Glomerular endothelial cell (primary cell): ENCODE measurements around the gene MPV17L. TPM values are rescaled to one million over a fixed set of nuclear protein-coding genes. Genes with fewer than 3 reads are reported as not detected.
"Not testable (repeated sequence)": the region's sequence is repeated elsewhere in the genome, so short reads cannot be mapped to it uniquely, and the experiment has no call there.

Experiments
- DNase-seq: peaks from one replicate; pipeline ENCODE4 v3.0.0-alpha.2; 2011; ENCODE audit warnings: low read depth, low spot score; ENCODE audit errors: extremely low read depth
- total RNA-seq: library from RNA; depleted of rRNA; stranded (reverse); fragments of >200 nt; gene quantifications from 2 replicates; pipeline ENCODE4 v1.2.3, GENCODE V29; 2015

MPV17L gene
- total RNA-seq, 1 donor from 2014 or later: 0.53 TPM

DNA sequence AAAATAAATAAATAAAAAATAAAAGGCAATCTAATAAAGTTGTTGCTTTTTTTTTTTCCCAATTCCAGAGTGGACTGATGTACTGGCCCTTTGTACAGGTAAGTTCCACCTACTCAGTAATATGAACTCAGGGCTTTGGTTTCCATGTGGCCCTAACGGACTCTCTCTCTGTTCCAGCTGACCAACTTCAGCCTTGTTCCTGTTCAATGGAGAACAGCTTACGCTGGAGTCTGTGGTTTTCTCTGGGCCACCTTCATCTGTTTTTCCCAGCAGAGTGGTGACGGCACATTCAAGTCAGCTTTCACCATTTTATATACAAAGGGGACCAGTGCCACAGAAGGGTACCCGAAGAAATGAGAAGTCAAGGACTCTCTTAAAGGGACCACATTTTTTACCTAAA, 12.2 kb downstream of the MPV17L start:
- DNase-seq: not testable (repeated sequence)

DNA sequence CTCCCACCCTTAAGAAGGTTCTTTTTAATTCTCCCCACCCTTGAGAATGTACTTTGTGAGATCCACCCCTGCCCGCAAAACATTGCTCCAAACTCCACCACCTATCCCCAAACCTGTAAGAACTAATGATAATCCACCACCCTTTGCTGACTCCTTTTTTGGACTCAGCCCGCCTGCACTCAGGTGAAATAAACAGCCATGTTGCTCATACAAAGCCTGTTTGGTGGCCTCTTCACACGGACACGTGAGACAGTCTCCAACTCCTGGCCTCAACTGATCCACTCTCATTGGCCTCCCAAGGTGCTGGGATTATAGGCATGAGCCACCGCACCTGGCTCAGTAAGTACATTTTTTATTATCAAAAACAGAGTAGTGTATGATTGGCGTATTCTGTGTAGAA, 13.9 kb downstream of the MPV17L start:
- DNase-seq: not testable (repeated sequence)

DNA sequence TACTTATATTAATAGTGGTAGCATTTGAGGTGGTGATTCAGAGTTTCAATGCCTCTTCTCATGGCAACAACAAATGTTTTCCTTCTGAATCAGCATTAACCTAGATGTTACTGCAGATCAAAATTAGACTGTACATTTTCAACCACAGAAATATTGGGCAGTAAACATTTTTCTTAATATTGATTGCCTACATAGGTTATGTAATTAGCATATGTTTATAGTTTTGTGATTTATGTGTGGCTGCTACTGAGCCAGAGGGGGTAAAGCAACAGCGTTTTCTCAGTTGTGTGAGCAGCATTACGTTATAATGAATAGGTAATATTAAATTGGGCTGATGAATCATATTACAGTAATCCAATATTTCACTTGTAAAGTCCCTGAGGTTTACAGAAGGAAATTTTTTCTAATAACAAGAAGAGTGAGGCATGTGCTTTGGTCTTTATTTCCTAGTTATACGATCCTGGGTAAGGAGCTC, 20.0 kb downstream of the MPV17L start:
- no peak for DNase-seq

DNA sequence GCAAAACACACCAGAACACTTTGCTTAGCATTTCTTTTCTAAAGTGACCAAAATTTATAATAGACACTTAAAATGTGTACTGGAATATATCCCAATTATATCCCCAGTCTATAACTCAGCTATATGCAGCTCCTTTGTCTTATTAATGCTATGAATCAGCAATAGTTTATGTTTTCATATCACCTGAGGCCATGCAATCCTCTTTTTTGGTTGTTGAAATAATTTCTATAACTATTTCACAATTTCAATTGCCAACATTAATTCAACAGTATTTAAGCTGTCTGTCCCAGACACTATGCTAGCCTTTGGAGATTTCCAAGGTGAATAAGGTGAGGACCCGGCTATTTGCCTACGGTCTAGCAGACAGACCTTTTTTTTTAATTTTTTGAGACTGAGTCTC, 21.6 kb downstream of the MPV17L start:
- DNase-seq: no peak

DNA sequence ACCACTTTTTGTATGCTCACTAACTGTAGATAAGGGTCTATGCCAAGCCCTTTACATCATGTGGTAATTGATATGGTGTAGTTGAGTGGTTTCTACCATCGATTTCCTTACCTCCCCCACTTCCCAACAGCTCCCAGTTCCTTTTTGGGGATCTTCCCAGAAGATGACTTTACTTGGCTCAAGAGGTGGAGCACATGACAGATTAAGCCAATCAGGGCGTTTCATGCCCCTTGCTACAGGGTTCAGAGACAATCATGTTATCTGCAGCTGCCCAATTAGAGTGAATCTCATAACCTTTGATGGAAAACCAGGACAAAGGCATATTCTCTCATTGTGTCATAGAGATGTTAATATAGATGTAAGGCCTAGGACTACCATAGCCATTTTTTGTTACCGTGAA, 22.7 kb downstream of the MPV17L start:
- no peak for DNase-seq

DNA sequence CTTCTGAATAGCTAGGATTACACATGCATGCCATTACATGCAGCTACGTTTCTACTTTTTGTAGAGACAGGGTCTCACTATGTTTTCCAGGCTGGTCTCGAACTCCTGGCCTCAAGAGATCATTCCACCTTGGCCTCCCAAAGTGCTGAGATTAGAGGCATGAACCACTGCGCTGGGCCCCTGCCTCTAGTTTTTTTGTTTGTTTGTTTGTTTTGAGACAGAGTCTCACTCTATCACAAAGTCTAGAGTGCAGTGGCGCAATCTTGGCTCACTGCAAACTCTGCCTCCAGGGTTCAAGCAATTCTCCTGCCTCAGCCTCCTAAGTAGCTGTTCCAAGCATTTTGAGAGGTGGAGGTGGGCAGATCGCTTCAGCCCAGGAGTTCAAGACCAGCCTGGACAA, 26.1 kb downstream of the MPV17L start:
- not testable (repeated sequence) for DNase-seq

DNA sequence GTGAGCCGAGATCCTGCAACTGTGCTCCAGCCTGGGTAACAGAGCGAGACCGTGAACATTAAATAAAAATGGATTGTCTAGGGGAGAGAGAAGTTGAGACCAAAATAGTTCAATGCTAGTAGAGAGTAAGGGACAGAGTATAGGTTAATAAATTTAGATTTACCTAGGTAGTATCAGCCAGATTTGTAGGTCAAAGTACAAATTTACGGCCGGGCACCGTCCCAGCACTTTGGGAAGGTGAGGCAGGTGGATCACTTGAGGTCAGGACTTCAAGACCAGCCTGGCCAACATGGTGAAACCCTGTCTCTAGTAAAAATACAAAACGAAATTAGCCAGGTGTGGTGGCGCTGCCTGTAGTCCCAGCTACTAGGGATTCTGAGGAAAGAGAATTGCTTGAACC, 26.7 kb downstream of the MPV17L start:
- no peak for DNase-seq

DNA sequence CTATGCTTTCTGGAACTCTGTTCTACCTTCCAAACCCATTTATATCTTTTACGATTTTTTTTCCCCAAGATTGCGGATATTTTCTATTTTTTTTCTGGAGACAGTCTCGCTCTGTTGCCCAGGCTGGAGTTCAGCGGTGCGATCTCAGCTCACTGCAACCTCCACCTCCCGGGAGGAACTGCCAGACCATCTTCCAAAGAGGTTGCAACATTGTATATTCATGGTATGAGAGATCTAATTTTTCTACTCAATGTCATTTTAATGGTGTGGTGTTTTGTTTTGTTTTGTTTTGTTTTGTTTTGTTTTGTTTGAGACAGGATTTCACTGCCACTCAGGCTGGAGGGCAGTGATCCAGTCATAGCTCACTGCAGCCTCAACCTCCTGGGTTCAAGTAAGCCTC, 30.3 kb downstream of the MPV17L start:
- no peak for DNase-seq

DNA sequence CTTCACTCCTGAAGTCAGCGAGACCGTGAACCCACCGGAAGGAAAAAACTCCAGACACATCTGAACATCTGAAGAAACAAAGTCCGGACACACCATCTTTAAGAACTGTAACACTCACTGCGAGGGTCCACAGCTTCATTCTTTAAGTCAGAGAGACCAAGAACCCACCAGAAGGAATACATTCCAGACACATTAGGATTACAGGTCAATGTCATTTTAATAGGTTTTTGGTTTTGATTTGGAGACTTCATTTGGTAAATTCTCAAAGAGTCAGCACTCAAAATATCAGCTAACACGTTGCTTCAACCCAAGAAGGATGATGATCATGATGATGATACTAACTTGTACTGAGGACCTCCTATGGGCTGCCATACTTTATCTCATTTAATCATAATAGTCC, 31.2 kb downstream of the MPV17L start:
- DNase-seq: no peak

DNA sequence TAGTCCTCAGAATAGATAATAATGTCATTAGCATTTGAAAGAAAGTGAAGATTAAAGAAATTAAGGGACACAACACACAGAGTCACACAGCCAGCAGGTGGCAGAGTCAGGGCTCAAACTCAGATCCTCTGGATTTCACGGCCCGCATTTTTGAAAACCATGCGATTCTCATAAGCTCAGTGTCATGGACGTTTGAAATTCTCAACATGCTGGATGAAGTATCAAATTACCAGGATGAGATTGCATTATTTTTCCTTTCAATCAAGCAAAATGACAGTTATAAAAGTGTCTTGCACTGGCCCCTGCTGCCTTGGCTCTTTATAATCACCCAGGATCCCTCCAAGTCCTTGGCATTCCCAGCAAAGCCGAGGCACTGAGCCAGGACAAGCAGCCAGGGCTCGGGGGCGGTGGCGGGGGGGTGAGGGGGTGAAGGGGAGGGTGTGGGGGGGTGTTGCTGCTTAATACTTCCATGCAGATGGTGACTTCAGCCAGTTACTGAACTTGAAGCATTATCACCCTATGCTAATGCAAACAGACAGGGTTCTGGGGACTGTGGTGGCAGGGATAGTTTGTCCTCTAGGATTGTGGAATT, 32.2 kb downstream of the MPV17L start:
- peak; percentile 39 for DNase-seq

DNA sequence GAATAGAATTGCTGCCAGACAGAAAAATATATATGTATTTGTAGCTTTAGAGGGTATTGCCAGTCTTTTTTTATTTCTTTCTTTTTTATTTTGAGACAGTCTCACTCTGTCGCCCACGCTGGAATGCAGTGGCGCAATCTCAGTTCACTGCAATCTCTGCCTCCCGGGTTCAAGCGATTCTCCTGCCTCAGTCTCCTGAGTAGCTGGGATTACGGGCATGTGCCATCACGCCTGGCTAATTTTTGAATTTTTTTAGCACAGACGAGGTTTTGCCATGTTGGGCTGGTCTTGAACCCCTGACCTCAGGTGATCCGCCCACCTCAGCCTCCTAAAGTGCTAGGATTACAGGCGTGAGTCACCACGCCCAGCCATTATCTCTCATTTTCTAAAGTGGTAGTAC, 35.3 kb downstream of the MPV17L start:
- not testable (repeated sequence) for DNase-seq

DNA sequence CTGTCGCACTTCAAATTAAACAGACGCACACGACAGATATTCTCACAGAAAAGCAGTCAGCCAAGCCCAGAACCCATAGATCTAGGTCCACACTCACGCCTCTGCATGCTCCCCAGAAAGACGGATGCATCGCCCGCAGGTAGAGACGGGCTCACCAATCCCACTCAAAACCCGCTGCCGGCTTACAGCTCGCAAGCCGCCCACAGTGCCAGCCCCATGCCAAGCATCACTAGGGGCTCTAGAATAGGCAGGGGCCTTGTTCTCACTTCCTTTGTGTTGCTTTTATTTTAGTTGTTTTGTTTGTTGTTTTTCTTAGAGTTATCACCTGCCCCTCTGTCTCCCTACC, 38.5 kb downstream of the MPV17L start:
- no peak for DNase-seq

DNA sequence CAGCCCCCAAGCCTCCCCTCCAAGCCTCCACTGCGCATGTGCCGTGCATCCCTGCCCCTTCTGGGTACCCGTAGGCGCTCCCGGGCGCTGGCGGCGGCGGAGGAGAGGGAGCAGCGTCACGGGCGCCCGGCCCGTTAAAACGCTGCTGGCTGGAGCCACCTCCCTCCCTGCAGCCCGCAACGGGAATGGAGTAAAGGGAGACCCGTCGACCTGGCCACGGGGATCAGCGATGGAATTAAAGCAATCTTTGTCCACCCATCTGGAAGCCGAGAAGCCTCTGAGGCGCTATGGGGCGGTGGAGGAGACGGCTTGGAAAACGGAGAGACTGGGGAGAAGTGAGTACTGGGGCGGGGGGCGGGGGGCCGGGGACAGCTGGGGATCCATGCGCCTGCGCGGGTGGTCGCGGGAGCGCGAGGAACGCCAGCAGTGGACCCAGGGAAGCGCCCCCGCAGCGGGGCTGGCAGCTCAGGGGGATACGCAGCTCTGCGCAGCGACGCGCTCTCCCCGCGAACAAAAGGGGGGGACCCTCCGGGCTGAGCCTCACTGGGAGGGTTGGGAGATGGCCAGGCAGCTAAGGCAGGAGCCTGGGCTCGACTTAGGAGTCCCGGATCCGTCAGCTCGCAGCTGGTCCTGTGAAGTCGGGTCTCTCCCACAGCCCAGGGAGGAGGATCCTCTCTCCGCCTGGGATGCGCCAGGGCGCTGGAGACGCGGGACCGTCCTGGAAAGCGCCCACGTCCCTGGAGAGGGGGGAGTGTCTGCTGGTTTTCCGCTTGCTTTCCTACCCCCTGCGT, 39.1 kb downstream of the MPV17L start, which contains the start of gene BMERB1:
Gene BMERB1 (plus strand): TSS at position 164 of the 791 bp plus-strand sequence. CDS start 66 bp downstream, at position 230.
- DNase-seq: no peak

DNA sequence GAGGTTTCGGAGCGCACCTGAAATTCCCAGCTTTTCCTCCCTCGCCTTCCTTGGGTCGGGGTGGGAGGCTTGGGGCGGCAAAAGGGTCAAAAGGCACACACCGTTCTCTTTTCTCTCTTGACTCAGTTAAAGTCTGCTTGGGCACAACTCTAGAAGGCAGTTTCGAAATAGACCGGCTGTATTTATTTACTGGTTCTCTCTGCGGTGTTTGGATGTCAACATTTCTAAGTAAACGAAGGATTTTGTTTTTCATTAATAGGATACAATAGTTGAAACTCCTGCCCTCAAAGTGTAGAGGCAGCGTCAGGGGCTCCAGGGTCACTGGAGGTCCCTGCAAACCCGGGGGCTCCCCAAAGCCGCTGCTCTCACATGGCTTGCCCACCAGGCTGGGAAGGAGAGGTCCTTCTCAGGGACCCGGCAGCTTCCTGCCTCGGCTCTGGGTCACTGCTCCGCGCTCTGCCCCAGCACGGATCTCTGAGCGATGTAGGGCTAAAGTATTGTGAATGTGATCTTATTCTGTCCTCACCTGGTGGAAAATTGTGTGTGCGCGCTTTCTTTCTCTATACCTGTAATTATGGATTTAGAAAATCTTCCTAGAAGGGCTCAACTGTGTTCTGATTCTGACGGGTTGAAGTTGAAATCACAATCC, 39.8 kb downstream of the MPV17L start:
- no peak for DNase-seq

DNA sequence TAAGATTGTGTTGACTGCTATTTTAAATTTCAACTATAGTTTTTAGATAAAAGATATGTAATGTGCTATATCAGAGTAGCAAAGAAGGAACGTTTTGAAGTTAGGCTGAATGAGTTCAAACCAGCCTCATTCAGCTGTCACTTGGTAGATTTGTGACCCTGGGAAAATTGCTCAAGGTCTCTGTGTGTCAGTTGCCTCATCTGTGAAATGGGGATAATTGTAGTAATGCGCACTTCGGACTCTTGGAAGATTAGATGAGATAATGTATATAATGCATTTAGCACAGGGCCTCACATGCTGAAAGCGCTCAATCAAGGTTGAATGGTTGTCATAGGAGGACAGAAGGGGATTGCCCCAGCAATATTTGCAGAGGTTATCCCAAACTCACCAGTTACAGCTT, 43.5 kb downstream of the MPV17L start:
- DNase-seq: no peak

DNA sequence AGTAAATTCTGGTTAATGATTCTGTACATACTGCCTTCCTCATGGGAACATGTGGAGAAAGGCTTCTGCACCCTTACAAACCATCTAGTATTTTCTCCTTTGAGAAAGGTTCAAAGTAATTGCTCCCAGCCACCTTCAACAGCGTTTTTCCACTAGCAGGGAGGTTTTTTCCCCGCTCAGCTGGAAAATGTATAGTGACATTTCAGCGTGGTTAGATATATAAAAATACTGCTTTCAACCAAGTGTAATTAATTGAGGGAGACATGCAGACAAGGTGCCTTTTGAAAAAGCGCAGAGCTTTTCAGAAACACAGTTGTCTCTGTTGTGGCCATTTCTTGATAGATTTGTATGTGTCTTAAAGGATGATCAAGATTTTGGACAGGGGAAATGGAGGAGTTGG, 44.0 kb downstream of the MPV17L start:
- no peak for DNase-seq

DNA sequence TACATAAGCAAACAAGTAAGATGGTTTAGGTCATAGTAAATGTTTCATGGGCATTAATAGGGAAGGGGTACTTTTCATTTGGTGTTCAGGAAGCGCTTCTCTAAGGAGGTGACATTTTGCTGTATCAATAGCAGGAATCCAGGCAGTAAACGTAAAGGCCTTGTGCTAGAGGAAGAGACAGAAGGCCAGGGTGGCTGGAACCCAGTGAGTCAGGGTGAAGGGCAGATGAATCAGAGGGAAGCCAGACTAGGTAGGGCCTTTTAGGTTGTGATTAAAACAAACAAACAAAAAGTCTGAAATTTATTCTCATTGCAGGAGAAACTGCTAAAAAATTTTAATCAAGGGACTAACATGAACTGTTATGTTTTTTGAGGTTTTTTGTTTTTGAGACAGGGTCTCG, 45.3 kb downstream of the MPV17L start:
- DNase-seq: no peak

DNA sequence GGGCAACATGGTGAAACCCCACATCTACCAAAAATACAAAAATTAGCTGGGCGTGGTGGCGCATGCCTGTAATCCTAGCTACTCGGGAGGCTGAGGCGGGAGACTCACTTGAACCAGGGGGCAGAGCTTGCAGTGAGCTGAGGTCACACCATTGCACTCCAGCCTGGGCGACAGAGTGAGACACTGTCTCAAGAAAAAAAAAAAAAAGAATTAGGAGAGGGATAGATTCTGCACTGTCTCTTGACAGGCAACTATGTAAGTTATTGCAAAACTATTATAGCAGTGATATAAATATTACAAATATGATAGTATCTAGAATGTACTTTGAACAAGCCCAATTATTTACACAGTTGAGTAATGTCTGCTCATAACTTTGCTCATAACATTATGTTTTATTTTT, 46.6 kb downstream of the MPV17L start:
- not testable (repeated sequence) for DNase-seq

DNA sequence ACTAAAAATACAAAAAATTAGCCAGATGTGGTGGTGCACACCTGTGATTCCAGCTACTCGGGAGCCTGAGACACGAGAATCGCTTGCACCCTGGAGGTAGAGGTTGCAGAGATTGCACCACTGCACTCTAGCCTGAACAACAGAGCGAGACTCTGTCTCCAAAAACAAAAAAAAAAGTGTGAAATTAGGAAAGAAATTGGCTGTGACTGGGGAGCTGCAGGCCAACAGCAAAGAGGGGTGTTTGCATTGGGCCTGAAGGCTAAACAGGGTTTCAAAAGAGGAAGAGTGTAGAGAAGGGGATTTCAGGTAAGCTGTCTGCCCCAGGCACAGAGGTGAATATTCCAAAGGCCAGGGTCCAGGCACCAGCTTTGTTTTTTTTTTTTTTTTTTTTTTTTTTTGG, 48.2 kb downstream of the MPV17L start:
- no peak for DNase-seq

DNA sequence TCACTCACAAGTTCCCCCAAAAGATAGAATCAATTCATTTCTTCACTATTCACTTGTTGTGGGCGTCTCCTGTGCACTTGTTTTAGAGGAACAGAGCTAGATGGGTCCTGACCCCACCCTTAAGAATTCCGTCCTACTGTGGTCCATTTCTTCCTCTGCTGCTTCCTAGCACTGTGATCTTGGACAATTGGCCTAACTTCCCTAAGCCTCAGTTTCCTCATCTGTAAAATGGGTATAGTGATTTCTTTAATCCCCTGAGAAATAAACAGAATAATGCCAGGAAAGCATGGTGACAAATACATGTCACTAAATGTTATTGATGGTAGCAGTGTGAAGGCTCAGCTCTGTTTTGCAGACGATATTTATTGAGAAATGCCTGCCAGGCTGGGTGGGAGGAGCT, 48.7 kb downstream of the MPV17L start:
- DNase-seq: no peak

DNA sequence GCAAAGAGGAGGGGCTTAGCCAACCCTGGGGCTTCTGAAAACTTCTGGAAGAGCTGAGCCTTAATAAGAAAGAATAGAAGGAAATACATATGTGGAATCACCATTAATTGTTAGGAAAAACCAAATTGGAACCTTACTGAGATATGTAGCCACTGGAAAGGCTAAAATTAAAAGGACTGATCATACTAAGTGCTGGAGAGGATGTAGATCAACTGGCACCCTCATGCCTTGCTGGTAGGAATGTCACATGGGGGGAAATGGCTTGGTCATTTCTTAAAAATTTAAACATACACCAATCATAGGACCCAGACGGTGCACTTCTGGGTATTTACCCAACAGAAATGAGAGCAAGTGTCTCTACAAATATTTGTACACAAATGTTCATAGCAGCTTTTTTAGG, 49.9 kb downstream of the MPV17L start:
- no peak for DNase-seq

DNA sequence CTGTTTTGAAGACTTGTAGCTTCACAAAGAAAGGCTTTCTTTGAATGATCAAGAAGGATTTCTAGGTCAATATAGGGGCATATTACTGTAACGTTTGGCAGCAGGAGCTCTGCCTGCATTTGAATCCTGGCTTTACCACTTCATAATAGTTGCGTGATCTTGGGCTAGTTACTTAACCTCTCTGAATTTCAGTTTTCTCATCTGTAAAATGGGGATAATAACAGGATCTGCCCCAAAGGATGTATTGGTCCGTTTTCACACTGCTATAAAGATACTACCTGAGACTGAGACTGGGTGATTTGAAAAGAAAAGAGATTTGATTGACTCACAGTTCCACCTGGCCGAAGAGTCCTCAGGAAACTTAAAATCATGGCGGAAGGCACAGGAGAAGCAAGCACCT, 51.3 kb downstream of the MPV17L start:
- no peak for DNase-seq
